COR-L47 (cell line): Measurements from ENCODE around the gene MTTP.

Experiments
- DNase-seq: peaks from one replicate; lab custom pipeline; 2025; lab: John Stamatoyannopoulos, UW

MTTP gene

DNA sequence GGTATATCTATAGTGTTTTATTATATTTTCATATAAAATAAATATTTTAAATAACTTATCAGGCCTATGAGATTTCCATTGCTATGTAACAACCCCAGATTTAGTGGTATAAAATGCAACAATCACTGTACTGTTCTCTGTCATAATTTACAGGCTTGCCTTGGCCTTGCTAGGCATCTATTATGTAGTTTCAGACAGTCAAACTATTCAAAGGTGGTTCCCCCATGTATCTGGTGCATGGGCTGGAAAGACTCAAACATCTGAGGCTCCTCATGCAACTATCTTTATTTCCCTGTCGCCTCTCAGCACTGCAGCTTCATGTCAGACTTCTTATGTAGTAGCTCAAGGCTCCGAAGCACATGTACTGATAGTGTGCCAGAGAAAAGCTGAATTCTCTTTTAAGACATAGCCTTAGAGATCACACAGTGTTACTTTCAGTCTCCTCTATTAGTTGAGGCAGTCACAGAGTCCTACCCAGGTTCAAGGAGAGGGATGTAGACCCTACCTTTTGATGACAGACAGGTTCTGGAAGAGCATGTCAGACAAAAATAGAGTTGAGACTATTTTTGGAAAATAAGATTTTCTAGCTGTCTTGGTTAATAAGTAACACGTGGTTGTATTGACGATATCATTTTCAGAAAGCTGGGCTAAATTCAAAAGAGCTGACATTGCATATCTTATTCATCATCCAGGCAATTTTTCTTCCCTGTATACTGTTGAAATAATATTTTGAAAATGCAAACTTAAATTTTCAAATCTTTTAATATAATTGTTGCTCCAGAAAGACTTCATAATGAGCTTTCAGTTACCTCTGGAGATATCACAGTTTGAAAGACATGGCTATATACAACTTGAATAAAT lies 19.4 kb downstream of the MTTP start:
- DNase-seq, result no peak

- DNase-seq, result no peak
Measured at GRCh38 chr4:99594818-99595217, 20.2 kb downstream of the MTTP start.

DNA sequence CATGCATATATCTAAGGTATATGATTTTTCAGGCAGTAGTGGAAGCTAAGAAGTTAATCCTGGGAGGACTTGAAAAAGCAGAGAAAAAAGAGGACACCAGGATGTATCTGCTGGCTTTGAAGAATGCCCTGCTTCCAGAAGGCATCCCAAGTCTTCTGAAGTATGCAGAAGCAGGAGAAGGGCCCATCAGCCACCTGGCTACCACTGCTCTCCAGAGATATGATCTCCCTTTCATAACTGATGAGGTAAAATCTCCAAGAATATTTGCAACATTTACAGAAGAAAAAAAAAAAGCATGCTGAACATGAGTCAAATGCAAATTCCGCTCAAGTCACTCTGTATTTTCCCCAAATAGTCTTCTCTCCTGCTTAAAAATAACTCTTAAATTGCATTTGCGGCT lies 32.1 kb downstream of the MTTP start:
- no peak for DNase-seq

DNA sequence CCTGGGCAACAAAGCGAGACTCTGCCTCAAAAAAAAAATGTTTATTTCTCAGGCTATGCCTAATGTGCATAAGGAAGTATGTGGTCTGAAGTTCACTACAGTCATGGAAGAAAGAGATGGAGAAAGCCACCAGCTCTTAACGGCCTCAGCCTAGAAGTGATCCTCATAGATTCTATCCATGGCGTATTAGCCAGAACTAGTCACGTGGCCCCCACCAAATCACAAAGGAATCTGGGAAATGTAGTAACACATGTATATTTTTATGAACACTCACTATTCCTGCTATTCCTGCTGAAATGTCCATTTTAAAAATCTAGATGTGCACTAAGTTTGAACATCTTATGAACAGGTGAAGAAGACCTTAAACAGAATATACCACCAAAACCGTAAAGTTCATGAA lies 33.8 kb downstream of the MTTP start:
- DNase-seq, result no peak

DNA sequence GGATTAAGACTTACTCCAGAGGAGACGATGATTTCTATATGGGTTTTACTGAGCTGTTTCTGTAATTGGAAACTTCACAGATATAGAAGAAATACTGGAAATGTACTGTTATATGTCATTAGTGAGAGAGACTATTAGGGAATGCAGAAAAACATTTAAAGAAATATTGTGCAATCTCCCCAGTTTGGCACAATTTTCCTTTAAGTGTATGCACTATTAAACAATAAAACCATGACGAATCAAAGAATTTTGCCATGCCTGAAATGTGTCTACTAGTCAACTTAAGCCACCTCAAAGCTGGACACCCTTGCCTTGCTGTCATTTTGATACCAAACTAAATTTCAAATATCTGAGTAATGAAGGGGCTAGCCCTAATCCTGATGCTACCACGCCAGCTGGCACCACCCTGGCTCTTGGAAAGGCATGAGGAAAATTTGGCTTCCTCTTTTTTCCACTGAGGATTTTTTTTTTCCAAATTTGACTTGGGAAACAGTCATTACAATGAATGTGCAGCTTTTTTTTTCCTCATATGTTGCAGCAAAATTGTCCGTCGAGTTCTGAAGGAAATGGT lies 36.1 kb downstream of the MTTP start:
- no peak for DNase-seq

GRCh38 chr4:99612281-99612680 lies 37.7 kb downstream of the MTTP start:
- no peak for DNase-seq

GRCh38 chr4:99612704-99613103 lies 38.1 kb downstream of the MTTP start:
- DNase-seq, result no peak

- no peak for DNase-seq
Measured at GRCh38 chr4:99614491-99614890, 39.9 kb downstream of the MTTP start.

- DNase-seq, result no peak
Measured at GRCh38 chr4:99615170-99615820, 40.7 kb downstream of the MTTP start.

- no peak for DNase-seq
Measured at GRCh38 chr4:99617374-99617773, 42.8 kb downstream of the MTTP start.

DNA sequence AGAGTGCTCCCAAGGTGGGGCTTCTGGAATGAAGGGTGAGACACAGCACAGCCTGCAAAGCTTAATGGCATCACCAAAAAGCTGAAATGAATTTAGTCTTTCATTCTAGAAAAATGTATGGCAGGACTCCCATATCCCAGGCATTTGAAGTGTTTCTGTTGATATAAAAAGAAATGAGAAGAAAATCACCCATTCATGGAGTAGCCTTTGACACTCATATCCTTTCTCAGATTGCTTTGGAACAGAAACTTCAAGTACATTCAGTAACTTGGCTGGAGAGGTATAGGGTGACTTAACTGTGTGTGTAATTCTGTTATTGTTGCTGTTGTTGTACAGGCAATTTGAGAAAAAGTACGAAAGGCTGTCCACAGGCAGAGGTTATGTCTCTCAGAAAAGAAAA lies 47.7 kb downstream of the MTTP start:
- DNase-seq, result no peak

DNA sequence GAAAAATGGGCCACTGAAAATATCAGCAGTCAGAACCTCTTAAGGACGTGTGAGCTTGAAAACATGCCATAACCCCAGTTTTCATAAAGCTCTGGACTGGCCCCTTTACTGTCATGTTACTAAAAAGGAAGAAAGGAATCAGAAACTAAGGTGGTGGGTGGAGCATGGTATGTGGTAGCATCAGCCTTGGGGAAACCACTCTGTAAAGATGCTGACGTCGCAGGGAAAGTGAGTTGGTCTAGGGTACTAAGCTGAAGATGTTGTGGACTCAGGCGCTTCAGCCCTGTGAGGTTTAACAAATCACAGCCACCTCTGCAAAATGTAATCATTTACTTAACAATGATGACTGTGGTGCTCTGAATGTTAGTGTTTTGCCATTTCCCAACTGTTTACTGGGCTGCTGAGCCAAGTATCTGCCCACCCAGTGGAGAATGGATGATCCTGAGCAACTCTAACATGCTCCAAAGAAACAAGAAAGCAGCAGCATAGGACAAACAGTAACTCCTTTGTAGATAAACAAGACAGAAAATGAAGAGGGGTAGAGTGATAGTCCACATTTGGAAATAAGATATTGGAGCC lies 49.6 kb downstream of the MTTP start:
- DNase-seq, result no peak

DNA sequence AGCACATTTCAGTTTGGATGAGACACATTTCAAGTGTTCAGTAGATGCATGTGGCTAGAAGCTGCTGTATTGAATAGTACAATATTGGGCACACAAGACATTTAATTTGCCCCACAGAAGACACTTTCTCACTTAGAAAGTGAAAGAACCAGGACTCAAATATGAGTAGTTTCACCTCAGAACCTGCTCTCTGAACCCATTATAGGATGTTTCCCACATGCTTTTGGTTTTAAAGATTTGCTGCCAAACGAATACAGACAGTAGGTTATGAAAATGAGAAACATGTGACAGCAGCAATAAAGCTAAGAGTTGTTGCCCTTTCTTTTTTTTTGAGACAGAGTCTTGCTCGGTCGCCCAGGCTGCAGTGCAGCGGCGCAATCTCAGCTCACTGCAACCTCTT lies 50.7 kb downstream of the MTTP start:
- DNase-seq, result no peak

GRCh38 chr4:99628040-99628439 lies 53.4 kb downstream of the MTTP start:
- DNase-seq, result no peak

GRCh38 chr4:99629962-99630554 lies 55.4 kb downstream of the MTTP start:
- DNase-seq, result no peak

GRCh38 chr4:99630857-99631360 lies 56.3 kb downstream of the MTTP start:
- no peak for DNase-seq

GRCh38 chr4:99633772-99634171 lies 59.1 kb downstream of the MTTP start:
- peak; percentile 37 for DNase-seq

GRCh38 chr4:99634742-99635360 lies 60.2 kb downstream of the MTTP start:
- DNase-seq, result no peak

GRCh38 chr4:99635601-99636000 lies 61.0 kb downstream of the MTTP start:
- DNase-seq, result no peak

GRCh38 chr4:99636422-99636821 lies 61.8 kb downstream of the MTTP start:
- no peak for DNase-seq

DNA sequence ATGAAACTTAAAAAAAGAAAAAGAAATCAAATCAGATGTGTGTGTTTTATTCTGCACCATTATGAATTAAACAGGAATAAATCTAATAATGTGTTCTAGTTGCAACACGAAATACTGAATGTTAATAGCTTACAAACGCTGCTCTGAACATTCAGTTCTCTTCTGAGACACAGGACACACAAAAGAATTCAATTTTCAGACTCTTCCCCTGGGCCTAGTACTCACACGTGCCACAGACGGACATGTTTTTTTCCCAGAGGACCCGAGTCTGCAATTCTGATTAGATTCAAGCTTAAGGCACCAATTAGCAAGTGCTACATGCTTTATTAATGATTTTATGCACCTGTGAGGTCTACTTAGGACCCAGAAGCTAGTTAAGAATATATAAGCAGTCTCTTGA lies 62.5 kb downstream of the MTTP start:
- no peak for DNase-seq

DNA sequence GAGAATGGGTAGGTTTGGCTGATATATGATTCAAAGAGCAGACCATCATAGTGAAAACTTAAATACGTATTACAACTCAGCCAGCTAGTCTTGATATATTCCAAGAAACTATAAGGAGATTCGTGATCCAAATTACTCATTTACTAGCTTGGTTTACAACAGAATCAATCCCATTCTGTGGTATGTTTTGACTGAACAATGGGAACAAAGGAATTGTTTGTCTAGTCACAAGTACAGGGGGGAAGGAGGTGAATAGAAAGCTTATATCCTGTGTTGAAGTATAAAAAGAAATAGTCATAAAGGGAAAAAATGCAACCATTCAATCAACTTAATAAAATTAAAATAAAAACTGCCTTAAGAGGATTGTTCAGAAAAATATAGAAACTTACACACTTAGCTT lies 66.1 kb downstream of the MTTP start:
- peak; percentile 9 for DNase-seq
